SK-N-SH (cell line): ENCODE data around the gene DSCAM. TPM values are rescaled to one million over a fixed set of nuclear protein-coding genes. Genes with fewer than 3 reads are reported as not detected.

Source experiments
- CTCF ChIA-PET: fragments of 300-600, 350-600 bp; formaldehyde crosslinking; extraction: SDS; loops from one replicate; lab custom pipeline; 2021; lab: Yijun Ruan, JAX
- POLR2A ChIA-PET: fragments of 350-600 bp; sonication (Branson Sonifier 250); formaldehyde crosslinking; extraction: SDS; loops from one replicate; lab custom pipeline; 2020; ENCODE audit warnings: antibody characterized with exemption, inconsistent platforms; lab: Yijun Ruan, JAX
- DNase-seq: peaks from one replicate; pipeline ENCODE4 v3.0.0; 2012
- H2AFZ ChIP-seq: fragments of 200-600 bp; sonication (generic); 2 replicates; pipeline ENCODE4 v1.8.1; 2016; ENCODE audit warnings: antibody characterized with exemption, mild to moderate bottlenecking, low read depth
- H3F3A ChIP-seq: fragments of 200-600 bp; sonication (generic); replicated peaks from 2 replicates; pipeline ENCODE3; 2016; ENCODE audit warnings: antibody characterized with exemption, mild to moderate bottlenecking; ENCODE audit not compliant: insufficient read depth
- H3K27ac ChIP-seq, 2 experiments: fragments of 200-500 bp in 1 of 2; fragments of 200-600 bp in 1 of 2; sonication (Bioruptor generic) in 1 of 2; sonication (generic), shearing (Covaris generic) in 1 of 2; 2 replicates each; pipeline versions ENCODE4 v1.5.1 to v1.6.1; 2014 to 2016; ENCODE audit warnings: low read depth in 2 of 2, inconsistent platforms in 1 of 2, low read length in 1 of 2, mild to moderate bottlenecking in 1 of 2, mixed read lengths in 1 of 2
- H3K27me3 ChIP-seq: fragments of 200-600 bp; sonication (generic), shearing (Covaris generic); 2 replicates; pipeline ENCODE4 v1.6.1; 2016; ENCODE audit warnings: mixed run types; ENCODE audit not compliant: insufficient read depth
- H3K36me3 ChIP-seq, 2 experiments: fragments of 200-500 bp in 1 of 2; fragments of 200-600 bp in 1 of 2; sonication (Bioruptor generic) in 1 of 2; sonication (generic) in 1 of 2; replicated peaks in 1 of 2; 2 replicates each; pipeline versions ENCODE3 to v1.5.1; 2014 to 2016; ENCODE audit warnings: low read length in 1 of 2, mild to moderate bottlenecking in 1 of 2; ENCODE audit not compliant: insufficient read depth in 2 of 2, control insufficient read depth in 1 of 2
- H3K4me1 ChIP-seq, 2 experiments: fragments of 200-500 bp in 1 of 2; fragments of 200-600 bp in 1 of 2; sonication (Bioruptor generic) in 1 of 2; sonication (generic), shearing (Covaris generic) in 1 of 2; 2 replicates each; pipeline versions ENCODE4 v1.5.1 to v1.6.1; 2014 to 2016; ENCODE audit warnings: low read depth in 1 of 2, low read length in 1 of 2, mixed run types in 1 of 2; ENCODE audit not compliant: insufficient read depth in 2 of 2, control insufficient read depth in 1 of 2
- H3K4me2 ChIP-seq: fragments of 200-600 bp; sonication (generic), shearing (Covaris generic); 2 replicates; pipeline ENCODE4 v1.6.1; 2017; ENCODE audit warnings: mixed run types
- H3K4me3 ChIP-seq, 2 experiments: fragments of 200-500 bp in 1 of 2; fragments of 200-600 bp in 1 of 2; sonication (Bioruptor generic) in 1 of 2; sonication (generic), shearing (Covaris generic) in 1 of 2; 2 replicates each; pipeline versions ENCODE4 v1.5.1 to v1.8.1; 2014 to 2016; ENCODE audit warnings: low read depth in 2 of 2, inconsistent platforms in 1 of 2, low read length in 1 of 2, mild to moderate bottlenecking in 1 of 2, mixed read lengths in 1 of 2, moderate library complexity in 1 of 2
- H3K79me2 ChIP-seq: fragments of 200-600 bp; sonication (generic); 2 replicates; pipeline ENCODE4 v1.8.1; 2017; ENCODE audit warnings: mild to moderate bottlenecking; ENCODE audit not compliant: insufficient read depth
- H3K9ac ChIP-seq: fragments of 200-600 bp; sonication (generic); 2 replicates; pipeline ENCODE4 v1.6.1; 2017; ENCODE audit warnings: mixed run types
- H3K9me2 ChIP-seq: fragments of 200-600 bp; sonication (generic); 2 replicates; pipeline ENCODE4 v1.6.1; 2017; ENCODE audit warnings: mixed run types
- H3K9me3 ChIP-seq: fragments of 200-600 bp; sonication (generic); 2 replicates; pipeline ENCODE4 v1.6.1; 2017; ENCODE audit warnings: mixed run types, mild to moderate bottlenecking, moderate library complexity
- H4K20me1 ChIP-seq: fragments of 200-600 bp; sonication (generic); 2 replicates; pipeline ENCODE4 v1.6.1; 2017; ENCODE audit warnings: mild to moderate bottlenecking, mixed run types; ENCODE audit not compliant: insufficient read depth
- ELF1 ChIP-seq: IDR thresholded peaks from 2 replicates; pipeline ENCODE4 v1.4.0; 2012
- EP300 ChIP-seq, 2 experiments: IDR thresholded peaks; 2 replicates each; pipeline versions ENCODE4 v1.4.0 to v1.6.1; 2012; ENCODE audit warnings: borderline replicate concordance in 1 of 2, low read depth in 1 of 2, low read length in 1 of 2
- FOXM1 ChIP-seq: IDR thresholded peaks from 2 replicates; pipeline ENCODE4 v1.4.0; 2012; ENCODE audit warnings: low read depth, mild to moderate bottlenecking
- GABPA ChIP-seq: IDR thresholded peaks from 2 replicates; pipeline ENCODE4 v1.4.0; 2012; ENCODE audit warnings: low read depth, mild to moderate bottlenecking
- GATA2 ChIP-seq: sonication (generic); formaldehyde crosslinking; IDR thresholded peaks from 2 replicates; pipeline ENCODE4 v1.5.0; 2020; ENCODE audit warnings: mild to moderate bottlenecking, missing genetic modification reagents
- JUND ChIP-seq: IDR thresholded peaks from 2 replicates; pipeline ENCODE4 v1.4.0; 2012
- MEF2A ChIP-seq: IDR thresholded peaks from 2 replicates; pipeline ENCODE4 v1.4.0; 2012; ENCODE audit warnings: low read depth, borderline replicate concordance
- MXI1 ChIP-seq: IDR thresholded peaks from 2 replicates; pipeline ENCODE4 v1.6.1; 2012; ENCODE audit warnings: mild to moderate bottlenecking, low read depth, low read length, improper control_type of control experiment
- NFIC ChIP-seq: IDR thresholded peaks from 2 replicates; pipeline ENCODE4 v1.4.0; 2012; ENCODE audit warnings: borderline replicate concordance
- PBX3 ChIP-seq: IDR thresholded peaks from 2 replicates; pipeline ENCODE4; 2012
- POLR2AphosphoS5 ChIP-seq: IDR thresholded peaks from 2 replicates; pipeline ENCODE4 v1.6.1; 2012; ENCODE audit warnings: low read depth, low read length
- RAD21 ChIP-seq: IDR thresholded peaks from 2 replicates; pipeline ENCODE4 v1.6.1; 2012; ENCODE audit warnings: mild to moderate bottlenecking, low read length
- RCOR1 ChIP-seq: fragments of 150-350 bp; IDR thresholded peaks from 2 replicates; pipeline ENCODE4 v1.6.1; 2017; ENCODE audit warnings: antibody characterized with exemption, low read length
- RXRA ChIP-seq: IDR thresholded peaks from 2 replicates; pipeline ENCODE4 v1.4.0; 2012; ENCODE audit warnings: low read depth, mild to moderate bottlenecking, borderline replicate concordance
- SIN3A ChIP-seq: IDR thresholded peaks from 2 replicates; pipeline ENCODE4 v1.6.1; 2012; ENCODE audit warnings: low read depth, mild to moderate bottlenecking, low read length, moderate library complexity, borderline replicate concordance
- TAF1 ChIP-seq: IDR thresholded peaks from 2 replicates; pipeline ENCODE4 v1.6.1; 2012; ENCODE audit warnings: low read depth, mild to moderate bottlenecking, low read length, moderate library complexity, borderline replicate concordance
- TEAD4 ChIP-seq: IDR thresholded peaks from 2 replicates; pipeline ENCODE4 v1.4.0; 2012; ENCODE audit warnings: mild to moderate bottlenecking, borderline replicate concordance; ENCODE audit not compliant: insufficient read depth
- USF2 ChIP-seq: fragments of 150-350 bp; IDR thresholded peaks from 2 replicates; pipeline ENCODE4 v1.6.1; 2017; ENCODE audit warnings: antibody characterized with exemption, low read length, low read depth, borderline replicate concordance
- YY1 ChIP-seq: IDR thresholded peaks from 2 replicates; pipeline ENCODE4 v1.4.0; 2012; ENCODE audit warnings: low read depth, mild to moderate bottlenecking
- WGBS: methylation state at CpG from one replicate; pipeline ENCODE4 v1.1.6; 2017; ENCODE audit warnings: low lambda C conversion rate; 5-methylcytosine and 5-hydroxymethylcytosine counted together
- polyA plus RNA-seq, 3 experiments: library from polyadenylated mRNA; depleted of rRNA; stranded (reverse); fragments of >200 nt; gene quantifications; 2 replicates each; pipeline ENCODE4 v1.2.3, GENCODE V29; 2012

The DSCAM gene
- polyA plus RNA-seq, 1 of the 3 experiments (the other 2 are of a cell fraction): not detected

- Histone ChIP-seq H3K27me3 (no peaks in the 10 kb centered on the region), H3F3A (no peaks in the 10 kb centered on the region), H3K9me2 (no peaks in the 10 kb centered on the region), H3K4me1 (no peaks in the 10 kb centered on the region), H3K4me3 (no peak overlapping the region), H3K79me2 (no peaks in the 10 kb centered on the region), H3K36me3 (no peaks in the 10 kb centered on the region)
- DNase-seq: no peak
- CTCF ChIA-PET: interaction anchor here (1.1 to 1.7 kb wide), 5 partner anchors 20 to 928 kb away, joined by 3 to 11 read pairs (median 3); no protein-coding TSS in a partner anchor
- WGBS: 14% methylated on average over 2 of the region's 3 CpGs
- TF ChIP-seq TAF1: no peak
- TF ChIP-seq FOXM1: no peak
- no peak for TF ChIP-seq ELF1
- no peak for TF ChIP-seq YY1
- no peak for TF ChIP-seq GABPA
- no peak for TF ChIP-seq POLR2AphosphoS5
- TF ChIP-seq MEF2A: no peak
- no peak for TF ChIP-seq MXI1
- no peak for TF ChIP-seq EP300 (IDR thresholded peaks at IDR 0.05; ENCODE audit: borderline replicate concordance in 1 of 2, low read depth in 1 of 2, low read length in 1 of 2)
- no peak for TF ChIP-seq JUND
- no peak for TF ChIP-seq PBX3
- TF ChIP-seq RAD21: no peak
- TF ChIP-seq RXRA: no peak
- no peak for TF ChIP-seq GATA2 (CRISPR knock-in tag)
- TF ChIP-seq, all 33 proteins: peak for 0
- no peaks in the 10 kb centered on the region for H4K20me1 ChIP-seq
- no peak overlapping the region for H3K9ac ChIP-seq
- no peak overlapping the region for H3K27ac ChIP-seq
- H3K9me3 ChIP-seq: no peaks in the 10 kb centered on the region
- POLR2A ChIA-PET: no interaction called here
- no peak overlapping the region for H2AFZ ChIP-seq
- H3K4me2 ChIP-seq: no peak overlapping the region
These were observed 706.3 kb downstream of the DSCAM start for GRCh38 chr21:40140675-40141074.

- H3K27me3 ChIP-seq: no peaks in the 10 kb centered on the region
- ChIA-PET POLR2A (no interaction called here), CTCF (interaction anchor here (1.1 to 1.7 kb wide), 5 partner anchors 19 to 929 kb away, joined by 3 to 11 read pairs (median 3); no protein-coding TSS in a partner anchor)
- no peaks in the 10 kb centered on the region for H3K4me1 ChIP-seq
- H2AFZ ChIP-seq: no peak overlapping the region
- no peak overlapping the region for H3K4me3 ChIP-seq
- no peak overlapping the region for H3K27ac ChIP-seq
- H3K4me2 ChIP-seq: no peak overlapping the region
- TF ChIP-seq RCOR1 (no peak), SIN3A (no peak), POLR2AphosphoS5 (no peak), JUND (no peak), TEAD4 (no peak), NFIC (no peak), GABPA (no peak), USF2 (no peak), GATA2 (CRISPR knock-in tag) (no peak), MEF2A (no peak)
- WGBS: 58% methylated on average over 5 of the region's 5 CpGs
- DNase-seq: no peak
- H3F3A ChIP-seq: no peaks in the 10 kb centered on the region
- no peaks in the 10 kb centered on the region for H3K79me2 ChIP-seq
- H3K9me3 ChIP-seq: no peaks in the 10 kb centered on the region
- H3K9me2 ChIP-seq: no peaks in the 10 kb centered on the region
- H3K9ac ChIP-seq: no peak overlapping the region
- no peaks in the 10 kb centered on the region for H3K36me3 ChIP-seq
- H4K20me1 ChIP-seq: no peaks in the 10 kb centered on the region
These were observed 707.3 kb downstream of the DSCAM start for GRCh38 chr21:40139636-40140035.
